Sigmoid colon (tissue), 7 donors: ENCODE data around the gene FCHO1. TPM values are rescaled to one million over a fixed set of nuclear protein-coding genes. Genes with fewer than 3 reads are reported as not detected.

Source experiments
- DNase-seq: peaks from one replicate; pipeline ENCODE4 v3.0.0-alpha.2; 2019
- H3K27ac ChIP-seq, 4 donors: fragments of 200-600 bp; sonication (generic); one replicate each; pipeline ENCODE4 v1.5.1; 2016 to 2019; ENCODE audit warnings: mild to moderate bottlenecking in 1 of 4
- H3K27me3 ChIP-seq, 3 donors: fragments of 200-600 bp; sonication (generic); one replicate each; pipeline ENCODE4 v1.5.1; 2019; ENCODE audit warnings: mild to moderate bottlenecking in 1 of 3
- H3K36me3 ChIP-seq, 4 donors: fragments of 200-600 bp; sonication (generic); one replicate each; pipeline ENCODE4 v1.5.1; 2016 to 2019
- H3K4me1 ChIP-seq, 4 donors: fragments of 200-600 bp; sonication (generic); one replicate each; pipeline ENCODE4 v1.5.1; 2017 to 2019
- H3K4me3 ChIP-seq, 4 donors: fragments of 200-600 bp; sonication (generic); one replicate each; pipeline ENCODE4 v1.5.1; 2017 to 2019; ENCODE audit warnings: mild to moderate bottlenecking in 2 of 4, moderate library complexity in 1 of 4
- H3K9me3 ChIP-seq, 4 donors: fragments of 200-600 bp in 3 of 4; sonication (generic) in 3 of 4; one replicate each; pipeline versions ENCODE4 v1.5.1 to v1.6.1; 2013 to 2019
- CTCF ChIP-seq, 4 experiments: fragments of 450-650 bp in 3 of 4; fragments of 200-600 bp in 1 of 4; IDR thresholded peaks; one replicate each; pipeline ENCODE4 v1.5.1; 2016 to 2019; ENCODE audit warnings: antibody characterized with exemption in 4 of 4, mild to moderate bottlenecking in 3 of 4, moderate library complexity in 2 of 4
- EP300 ChIP-seq, 4 donors: sonication (generic); formaldehyde crosslinking; IDR thresholded peaks; one replicate each; pipeline ENCODE4 v1.6.1; 2017; ENCODE audit warnings: antibody characterized with exemption in 4 of 4
- POLR2A ChIP-seq, 2 donors: fragments of 450-650 bp; IDR thresholded peaks; one replicate each; pipeline ENCODE4 v1.6.1; 2016; ENCODE audit warnings: antibody characterized with exemption in 2 of 2, mild to moderate bottlenecking in 2 of 2, moderate library complexity in 2 of 2
- POLR2AphosphoS5 ChIP-seq, 4 donors: sonication (generic); formaldehyde crosslinking; IDR thresholded peaks; one replicate each; pipeline ENCODE4 v1.6.1; 2017; ENCODE audit warnings: antibody characterized with exemption in 4 of 4
- WGBS, 2 donors: extraction: QIAGEN DNeasy Blood & Tissue Kit; methylation state at CpG; one replicate each; pipeline ENCODE4 v1.1.7; 2013; 5-methylcytosine and 5-hydroxymethylcytosine counted together
- intact Hi-C: fragments of 100-400 bp; cut with DNase I; formaldehyde crosslinking; loops from one replicate; pipeline ENCODE4 v1.15.1; 2023
- polyA plus RNA-seq, 3 donors: library from polyadenylated mRNA; stranded (reverse); fragments of 200-250 nt; gene quantifications; one replicate each; pipeline ENCODE4 v1.2.3, GENCODE V29; 2013
- total RNA-seq, 4 donors: library from RNA; depleted of rRNA; stranded (reverse); fragments of >200 nt; gene quantifications; one replicate each; pipeline ENCODE4 v1.1.0, GENCODE V29; 2016
- donor health status: healthy with polysubstance abuse.
- donor health status: Bipolar disorder and iron deficiency.
- donor health status: healthy.

FCHO1 gene
- total and polyA plus RNA-seq, 7 donors: 1.2 to 14.4 (median 3.6) TPM

- Histone ChIP-seq H3K36me3 (no peaks in the 10 kb centered on the region), H3K9me3 (no peaks in the 10 kb centered on the region), H3K4me1 (no peaks in the 10 kb centered on the region), H3K4me3 (no peak overlapping the region), H3K27ac (no peak overlapping the region), H3K27me3 (peaks cover 0 to 55% (median 1%) of the 10 kb centered on the region in 3 donors)
- WGBS, 2 donors: 73 to 83% methylated on average over 8 of the region's 8 CpGs
- DNase-seq: no peak
- intact Hi-C loops: no loop called here
- TF ChIP-seq POLR2AphosphoS5 (IDR thresholded peaks at IDR 0.05): no peak
- no peak for TF ChIP-seq CTCF (IDR thresholded peaks at IDR 0.05)
- TF ChIP-seq POLR2A (IDR thresholded peaks at IDR 0.05): no peak
- no peak for TF ChIP-seq EP300 (IDR thresholded peaks at IDR 0.05)
Observed at GRCh38 chr19:17824339-17824738, 73.1 kb downstream of the FCHO1 start.

GRCh38 chr19:17826508-17827056 lies 75.3 kb downstream of the FCHO1 start:
- no peak for DNase-seq
- H3K27me3 ChIP-seq: peaks cover 1 to 73% (median 22%) of the 10 kb centered on the region in 3 donors
- peaks cover 0 to 19% (median 11%) of the 10 kb centered on the region in 4 donors for H3K4me1 ChIP-seq
- TF ChIP-seq POLR2A (IDR thresholded peaks at IDR 0.05): no peak
- TF ChIP-seq POLR2AphosphoS5 (IDR thresholded peaks at IDR 0.05): no peak
- TF ChIP-seq EP300 (IDR thresholded peaks at IDR 0.05): no peak
- no peak for TF ChIP-seq CTCF (IDR thresholded peaks at IDR 0.05)
- H3K4me3 ChIP-seq: no peak overlapping the region
- no peak overlapping the region for H3K27ac ChIP-seq
- H3K9me3 ChIP-seq: no peaks in the 10 kb centered on the region
- WGBS, 2 donors: 83 to 88% methylated on average over 13 of the region's 13 CpGs
- H3K36me3 ChIP-seq: no peaks in the 10 kb centered on the region
- intact Hi-C loops: no loop called here

GRCh38 chr19:17829855-17830566 lies 78.7 kb downstream of the FCHO1 start:
- Histone ChIP-seq H3K27me3 (peaks cover 4 to 67% (median 37%) of the 10 kb centered on the region in 3 donors), H3K27ac (peak overlapping the region in 1 of 4 donors; percentile 40), H3K4me1 (peaks cover 0 to 19% (median 11%) of the 10 kb centered on the region in 4 donors), H3K36me3 (no peaks in the 10 kb centered on the region), H3K4me3 (peak overlapping the region in 2 of 4 donors; percentile 10 to 20), H3K9me3 (no peaks in the 10 kb centered on the region)
- TF ChIP-seq POLR2AphosphoS5 (IDR thresholded peaks at IDR 0.05) (no peak), EP300 (IDR thresholded peaks at IDR 0.05) (no peak), CTCF (IDR thresholded peaks at IDR 0.05) (no peak), POLR2A (IDR thresholded peaks at IDR 0.05) (no peak)
- WGBS, 2 donors: 17 to 55% methylated on average over 29 of the region's 29 CpGs
- intact Hi-C loops: no loop called here
- DNase-seq: peak; percentile 73

DNA sequence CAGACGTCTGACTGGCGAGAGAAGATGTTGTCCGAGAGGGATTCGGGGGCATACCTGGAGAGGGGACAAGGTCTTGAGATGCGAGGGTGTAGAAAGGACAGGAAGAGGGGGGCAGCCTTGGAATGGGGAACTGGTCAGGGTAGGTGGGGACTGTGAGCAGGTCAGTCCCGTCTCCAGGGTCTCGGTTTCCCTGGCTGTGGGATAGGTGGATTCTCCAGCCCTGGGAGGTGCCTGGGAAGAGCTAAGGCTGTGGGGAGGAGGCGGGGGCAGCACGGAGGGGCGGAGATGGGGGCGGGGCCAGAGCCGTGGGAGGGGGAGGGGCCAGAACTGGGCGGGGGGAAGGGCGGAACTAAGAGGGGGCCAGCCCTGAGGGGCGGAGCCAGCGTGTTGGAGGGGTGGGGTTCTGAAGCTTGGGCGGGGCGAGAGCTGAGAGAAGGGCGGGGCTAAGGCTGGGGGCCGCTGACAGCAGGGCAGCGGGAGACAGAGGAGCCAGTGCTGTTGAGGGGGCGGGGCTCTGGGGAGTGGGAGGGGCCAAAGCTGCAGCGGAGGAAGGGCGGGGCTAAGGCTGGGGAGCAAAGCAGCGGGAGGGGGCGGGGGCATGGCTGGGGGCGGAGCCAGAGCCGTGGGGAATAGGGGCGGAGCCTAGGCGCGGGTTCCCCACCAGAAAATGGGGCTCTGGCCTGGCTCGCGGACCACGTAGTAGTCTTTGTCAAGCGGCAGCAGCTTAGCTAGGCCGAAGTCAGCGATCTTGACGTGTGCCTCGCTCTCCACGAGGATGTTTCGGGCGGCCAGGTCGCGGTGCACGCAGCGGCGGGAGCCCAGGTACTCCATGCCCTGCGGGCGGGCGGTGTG lies 79.5 kb downstream of the FCHO1 start:
- Histone ChIP-seq H3K4me3 (peak overlapping the region in 2 of 4 donors; percentile 20 to 21), H3K36me3 (no peaks in the 10 kb centered on the region), H3K27ac (peak overlapping the region in 1 of 4 donors; percentile 40), H3K9me3 (no peaks in the 10 kb centered on the region), H3K4me1 (peaks cover 0 to 19% (median 11%) of the 10 kb centered on the region in 4 donors), H3K27me3 (peaks cover 4 to 66% (median 41%) of the 10 kb centered on the region in 3 donors)
- no peak for TF ChIP-seq POLR2A (IDR thresholded peaks at IDR 0.05)
- no peak for TF ChIP-seq EP300 (IDR thresholded peaks at IDR 0.05)
- TF ChIP-seq CTCF (IDR thresholded peaks at IDR 0.05): no peak
- TF ChIP-seq POLR2AphosphoS5 (IDR thresholded peaks at IDR 0.05): no peak
- intact Hi-C loops: no loop called here
- WGBS, 2 donors: 13 to 58% methylated on average over 50 of the region's 50 CpGs
- DNase-seq: peak; percentile 89
